Loucy (cell line): ENCODE measurements around the gene CDYL.

Experiments used
- CTCF ChIP-seq: fragments of 200-600 bp; sonication (generic); conservative IDR thresholded peaks from 2 replicates; pipeline ENCODE4 v1.5.1; 2014; ENCODE audit warnings: mild to moderate bottlenecking, antibody characterized with exemption, low read length
- EZH2phosphoT487 ChIP-seq: fragments of 200-600 bp; IDR thresholded peaks from 2 replicates; pipeline ENCODE4 v1.6.1; 2018; ENCODE audit warnings: antibody characterized with exemption, mild to moderate bottlenecking, moderate library complexity, borderline replicate concordance

GRCh38 chr6:4986999-4987398 is 210.8 kb downstream of the CDYL start:
- no peak for TF ChIP-seq CTCF
- no peak for TF ChIP-seq EZH2phosphoT487
